ENCODE measurements around the gene GOLT1A.

GOLT1A gene

GRCh38 chr1:204153667-204154066 is 60.1 kb downstream of the GOLT1A start:
- DNase-seq = no peak

GRCh38 chr1:204152310-204153044 is 61.3 kb downstream of the GOLT1A start:
- DNase-seq = no peak

GRCh38 chr1:204151552-204152309 is 62.1 kb downstream of the GOLT1A start, which contains the start of gene ETNK2:
Gene ETNK2, minus strand, starts transcription at chr1:204152044. Its CDS starts 192 bp downstream, at chr1:204151852.
- DNase-seq = peak; percentile 58

- no peak for DNase-seq
Observed at GRCh38 chr1:204150702-204151551, 62.9 kb downstream of the GOLT1A start.

GRCh38 chr1:204149635-204150565 is 63.9 kb downstream of the GOLT1A start:
- DNase-seq = no peak

GRCh38 chr1:204149107-204149506 is 64.7 kb downstream of the GOLT1A start:
- DNase-seq = no peak

Measured in T-helper 9 cell (primary cell).